Keratinocyte (primary cell): Measurements from ENCODE around the gene NCAPH2. TPM values are rescaled to one million over a fixed set of nuclear protein-coding genes. Genes with fewer than 3 reads are reported as not detected.

Source experiments
- DNase-seq: peaks from one replicate; pipeline ENCODE4 v3.0.0-alpha.2; 2011; ENCODE audit warnings: low read depth, missing footprints, low spot score
- FAIRE-seq: peaks from 2 replicates; lab custom pipeline; 2011; peaks lifted over from hg19 to GRCh38; lab: Jason Lieb, UNC
- H2AFZ ChIP-seq: 2 replicates; pipeline ENCODE4 v1.6.0; 2012; ENCODE audit warnings: low read length, control low read depth, inconsistent platforms; ENCODE audit not compliant: control insufficient read depth
- H3K27ac ChIP-seq: 2 replicates; pipeline ENCODE4 v1.5.1; 2011; ENCODE audit warnings: low read length; ENCODE audit not compliant: control insufficient read depth, insufficient read depth
- H3K27me3 ChIP-seq: 3 replicates; pipeline ENCODE4 v1.6.0; 2011; ENCODE audit warnings: low read length; ENCODE audit not compliant: control insufficient read depth, insufficient read depth; ENCODE audit errors: extremely low read depth
- H3K36me3 ChIP-seq, 2 experiments: 2 replicates in 1 of 2; 3 replicates in 1 of 2; pipeline ENCODE4 v1.5.1; 2011; ENCODE audit warnings: low read length in 2 of 2, mild to moderate bottlenecking in 1 of 2; ENCODE audit not compliant: control insufficient read depth in 2 of 2, insufficient read depth in 2 of 2; ENCODE audit errors: extremely low read depth in 1 of 2
- H3K4me1 ChIP-seq: 3 replicates; pipeline ENCODE4 v1.5.1; 2011; ENCODE audit warnings: low read length; ENCODE audit not compliant: control insufficient read depth, insufficient read depth; ENCODE audit errors: extremely low read depth
- H3K4me2 ChIP-seq: 3 replicates; pipeline ENCODE4 v1.6.0; 2011; ENCODE audit warnings: low read depth, low read length; ENCODE audit not compliant: control insufficient read depth, insufficient read depth; ENCODE audit errors: extremely low read depth
- H3K4me3 ChIP-seq, 3 experiments: fragments of 200-600 bp in 1 of 3; sonication (generic) in 1 of 3; 2 replicates in 2 of 3; 3 replicates in 1 of 3; pipeline ENCODE4 v1.5.1; 2011 to 2016; ENCODE audit warnings: low read length in 3 of 3, mild to moderate bottlenecking in 3 of 3, control low read depth in 2 of 3, inconsistent platforms in 1 of 3, low read depth in 1 of 3, mixed read lengths in 1 of 3, mixed run types in 1 of 3, moderate library complexity in 1 of 3; ENCODE audit not compliant: control insufficient read depth in 2 of 3, insufficient read depth in 2 of 3; ENCODE audit errors: extremely low read depth in 1 of 3
- H3K79me2 ChIP-seq: 2 replicates; pipeline ENCODE4 v1.6.0; 2012; ENCODE audit warnings: low read length; ENCODE audit not compliant: control insufficient read depth, insufficient read depth
- H3K9ac ChIP-seq: 3 replicates; pipeline ENCODE4 v1.6.0; 2011; ENCODE audit warnings: low read length; ENCODE audit not compliant: control insufficient read depth, insufficient read depth; ENCODE audit errors: extremely low read depth
- H3K9me1 ChIP-seq: 3 replicates; pipeline ENCODE4 v1.6.0; 2011; ENCODE audit warnings: low read length; ENCODE audit not compliant: control insufficient read depth, insufficient read depth; ENCODE audit errors: extremely low read depth
- H3K9me3 ChIP-seq: 2 replicates; pipeline ENCODE4 v1.5.1; 2012; ENCODE audit warnings: low read depth, low read length; ENCODE audit not compliant: control insufficient read depth
- H4K20me1 ChIP-seq: 3 replicates; pipeline ENCODE4 v1.6.0; 2011; ENCODE audit warnings: low read length; ENCODE audit not compliant: control insufficient read depth, insufficient read depth; ENCODE audit errors: extremely low read depth
- EZH2 ChIP-seq: IDR thresholded peaks from one replicate; pipeline ENCODE4 v1.6.1; 2012; ENCODE audit warnings: inconsistent platforms, mild to moderate bottlenecking, low read length, moderate library complexity
- dilution Hi-C: fragments of 300-500 bp; cut with MboI; formaldehyde crosslinking; loops from one replicate; pipeline ENCODE4 v1.7.0; 2020; ENCODE audit warnings: low sequenced_read_pairs; ENCODE audit not compliant: extremely low pct_ligation_motif_present
- polyA plus RNA-seq, 5 experiments: library from polyadenylated mRNA; depleted of rRNA in 3 of 5; stranded (reverse) in 3 of 5; stranded (forward) in 1 of 5; unstranded in 1 of 5; fragments of >200 nt; gene quantifications; 1 replicate in 1 of 5; 2 replicates in 3 of 5; 3 replicates in 1 of 5; pipeline versions ENCODE4 v1.2.1 to v1.2.3, GENCODE V29; 2011 to 2012; ENCODE audit warnings: missing spikeins in 2 of 5, low read depth in 1 of 5, low replicate concordance in 1 of 5
- TF ChIP-seq, protein P1 (sequence below), 3 experiments: IDR thresholded peaks in 1 of 3; conservative IDR thresholded peaks in 1 of 3; optimal IDR thresholded peaks in 1 of 3; 2 replicates in 2 of 3; 3 replicates in 1 of 3; pipeline versions ENCODE3 to v1.5.1; 2011; ENCODE audit warnings: low read length in 3 of 3, mild to moderate bottlenecking in 3 of 3, moderate library complexity in 2 of 3, control low read depth in 1 of 3, inconsistent platforms in 1 of 3; ENCODE audit not compliant: insufficient read depth in 2 of 3; ENCODE audit errors: extremely low read depth in 1 of 3

The NCAPH2 gene
- polyA plus RNA-seq, 1 donor (not counting 4 experiments of a cell fraction or from before 2014, with no cell fraction given) = 11.4 TPM

DNA sequence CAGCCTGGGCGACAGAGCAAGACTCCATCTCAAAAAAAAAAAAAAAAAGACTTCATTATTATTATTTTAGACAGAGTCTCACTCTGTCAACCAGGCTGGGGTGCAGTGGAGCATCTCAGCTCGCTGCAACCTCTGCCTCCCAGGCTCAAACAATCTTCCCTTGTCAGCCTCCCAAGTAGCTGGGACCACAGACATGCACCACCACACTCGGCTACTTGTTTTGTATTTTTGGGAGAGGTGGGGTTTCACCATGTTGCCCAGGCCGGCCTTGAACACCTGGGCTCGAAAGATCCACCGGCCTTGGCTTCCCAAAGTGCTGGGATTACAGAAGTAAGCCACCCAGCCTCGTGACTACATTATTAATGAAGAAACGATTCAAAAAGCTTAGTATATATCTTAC is 27.1 kb downstream of the NCAPH2 start:
- FAIRE-seq (no peak), DNase-seq (no peak)
- TF ChIP-seq, protein P1, sequence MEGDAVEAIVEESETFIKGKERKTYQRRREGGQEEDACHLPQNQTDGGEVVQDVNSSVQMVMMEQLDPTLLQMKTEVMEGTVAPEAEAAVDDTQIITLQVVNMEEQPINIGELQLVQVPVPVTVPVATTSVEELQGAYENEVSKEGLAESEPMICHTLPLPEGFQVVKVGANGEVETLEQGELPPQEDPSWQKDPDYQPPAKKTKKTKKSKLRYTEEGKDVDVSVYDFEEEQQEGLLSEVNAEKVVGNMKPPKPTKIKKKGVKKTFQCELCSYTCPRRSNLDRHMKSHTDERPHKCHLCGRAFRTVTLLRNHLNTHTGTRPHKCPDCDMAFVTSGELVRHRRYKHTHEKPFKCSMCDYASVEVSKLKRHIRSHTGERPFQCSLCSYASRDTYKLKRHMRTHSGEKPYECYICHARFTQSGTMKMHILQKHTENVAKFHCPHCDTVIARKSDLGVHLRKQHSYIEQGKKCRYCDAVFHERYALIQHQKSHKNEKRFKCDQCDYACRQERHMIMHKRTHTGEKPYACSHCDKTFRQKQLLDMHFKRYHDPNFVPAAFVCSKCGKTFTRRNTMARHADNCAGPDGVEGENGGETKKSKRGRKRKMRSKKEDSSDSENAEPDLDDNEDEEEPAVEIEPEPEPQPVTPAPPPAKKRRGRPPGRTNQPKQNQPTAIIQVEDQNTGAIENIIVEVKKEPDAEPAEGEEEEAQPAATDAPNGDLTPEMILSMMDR (optimal IDR thresholded peaks at IDR 0.05 in 1 of 3, IDR thresholded peaks at IDR 0.05 in 1 of 3, conservative IDR thresholded peaks at IDR 0.05 in 1 of 3; ENCODE audit: extremely low read depth in 1 of 3, insufficient read depth in 2 of 3, low read length in 3 of 3) = no peak
- Histone ChIP-seq H3K4me1 (peaks cover 23% of the 10 kb centered on the region), H3K79me2 (no peaks in the 10 kb centered on the region), H3K4me2 (no peak overlapping the region), H3K9me3 (no peaks in the 10 kb centered on the region), H3K27ac (no peak overlapping the region), H4K20me1 (no peaks in the 10 kb centered on the region), H2AFZ (no peak overlapping the region), H3K27me3 (peaks cover 5% of the 10 kb centered on the region), H3K9me1 (no peaks in the 10 kb centered on the region), H3K9ac (no peak overlapping the region), H3K4me3 (no peak overlapping the region), H3K36me3 (no peaks in the 10 kb centered on the region)
- dilution Hi-C loops = no loop called here

DNA sequence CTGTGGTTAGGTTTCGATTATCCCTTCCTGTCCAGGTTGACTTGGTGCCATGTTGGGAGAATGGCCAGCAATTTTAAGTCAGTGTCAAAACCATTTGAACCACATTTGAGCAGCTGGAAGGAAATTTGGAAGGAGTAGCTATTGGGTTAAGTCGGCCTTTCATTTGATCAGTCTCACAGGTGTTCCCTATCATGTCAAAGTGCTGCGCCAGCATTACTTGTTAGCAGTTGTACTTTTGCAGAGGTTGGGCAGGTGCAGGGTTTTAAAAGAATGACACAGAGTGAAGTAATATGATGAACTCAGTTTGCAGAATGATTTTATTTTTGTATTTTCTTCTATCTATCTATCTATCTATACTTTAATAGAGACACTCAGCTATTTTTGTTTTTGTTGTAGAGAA is 28.2 kb downstream of the NCAPH2 start:
- DNase-seq (no peak), FAIRE-seq (no peak)
- Histone ChIP-seq H3K9me1 (no peaks in the 10 kb centered on the region), H3K79me2 (no peaks in the 10 kb centered on the region), H3K27ac (no peak overlapping the region), H3K4me2 (no peak overlapping the region), H3K4me3 (no peak overlapping the region), H4K20me1 (no peaks in the 10 kb centered on the region), H3K27me3 (peaks cover 2% of the 10 kb centered on the region), H3K36me3 (no peaks in the 10 kb centered on the region), H3K9me3 (no peaks in the 10 kb centered on the region), H3K4me1 (peaks cover 29% of the 10 kb centered on the region), H3K9ac (no peak overlapping the region), H2AFZ (no peak overlapping the region)
- TF ChIP-seq, protein P1 (optimal IDR thresholded peaks at IDR 0.05 in 1 of 3, IDR thresholded peaks at IDR 0.05 in 1 of 3, conservative IDR thresholded peaks at IDR 0.05 in 1 of 3; ENCODE audit: extremely low read depth in 1 of 3, insufficient read depth in 2 of 3, low read length in 3 of 3) = no peak
- no peak for TF ChIP-seq EZH2
- dilution Hi-C loops = no loop called here
